IMR-90 (cell line): ENCODE data around the gene USP17L20.
"Not testable (repeated sequence)": the region's sequence is repeated elsewhere in the genome, so short reads cannot be mapped to it uniquely, and the experiment has no call there.

ENCODE experiments used
- BHLHE40 ChIP-seq: fragments of 150-350 bp; IDR thresholded peaks from 2 replicates; pipeline ENCODE4 v1.6.1; 2016; ENCODE audit warnings: mild to moderate bottlenecking, low read depth, low read length
- CEBPB ChIP-seq: IDR thresholded peaks from 2 replicates; pipeline ENCODE4 v1.6.1; 2012; ENCODE audit warnings: low read depth, low read length, improper control_type of control experiment
- CTCF ChIP-seq: conservative IDR thresholded peaks from 2 replicates; pipeline ENCODE4 v1.5.1; 2012; ENCODE audit warnings: mild to moderate bottlenecking, low read depth, low read length, improper control_type of control experiment
- FOS ChIP-seq: fragments of 150-350 bp; IDR thresholded peaks from 2 replicates; pipeline ENCODE4 v1.6.1; 2016; ENCODE audit warnings: low read depth, low read length
- MAZ ChIP-seq: IDR thresholded peaks from 2 replicates; pipeline ENCODE4 v1.6.1; 2012; ENCODE audit warnings: low read depth, mild to moderate bottlenecking, low read length, improper control_type of control experiment, moderate library complexity, borderline replicate concordance
- POLR2A ChIP-seq: IDR thresholded peaks from 2 replicates; pipeline ENCODE4 v1.6.1; 2012; ENCODE audit warnings: mild to moderate bottlenecking, low read depth, low read length
- SMC3 ChIP-seq: fragments of 150-350 bp; IDR thresholded peaks from 2 replicates; pipeline ENCODE4 v1.6.1; 2016; ENCODE audit warnings: low read depth, mild to moderate bottlenecking, antibody characterized with exemption, low read length, moderate library complexity

DNA sequence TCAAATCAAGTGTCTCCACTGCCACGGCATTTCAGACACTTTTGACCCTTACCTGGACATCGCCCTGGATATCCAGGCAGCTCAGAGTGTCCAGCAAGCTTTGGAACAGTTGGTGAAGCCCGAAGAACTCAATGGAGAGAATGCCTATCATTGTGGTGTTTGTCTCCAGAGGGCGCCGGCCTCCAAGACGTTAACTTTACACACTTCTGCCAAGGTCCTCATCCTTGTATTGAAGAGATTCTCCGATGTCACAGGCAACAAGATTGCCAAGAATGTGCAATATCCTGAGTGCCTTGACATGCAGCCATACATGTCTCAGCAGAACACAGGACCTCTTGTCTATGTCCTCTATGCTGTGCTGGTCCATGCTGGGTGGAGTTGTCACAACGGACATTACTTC lies 27.7 kb upstream of the USP17L20 start:
- not testable (repeated sequence) for TF ChIP-seq POLR2A, CTCF, CEBPB, MAZ, SMC3, BHLHE40, FOS
